HepG2 (cell line): ENCODE data around the gene TNNI2. TPM values are rescaled to one million over a fixed set of nuclear protein-coding genes. Genes with fewer than 3 reads are reported as not detected.

Source experiments
- ATF6 ChIP-seq: sonication (generic); formaldehyde crosslinking; conservative IDR thresholded peaks from 2 replicates; pipeline ENCODE4 v1.4.0; 2020; ENCODE audit warnings: missing genetic modification reagents
- BCL3 ChIP-seq: sonication (generic); formaldehyde crosslinking; IDR thresholded peaks from 2 replicates; pipeline ENCODE4 v1.5.1; 2020; ENCODE audit warnings: mild to moderate bottlenecking, missing genetic modification reagents, moderate library complexity
- BRD4 ChIP-seq: sonication (generic); formaldehyde crosslinking; IDR thresholded peaks from 2 replicates; pipeline ENCODE4 v1.4.0; 2020; ENCODE audit warnings: missing genetic modification reagents
- CSRNP1 ChIP-seq: sonication (generic); formaldehyde crosslinking; IDR thresholded peaks from 2 replicates; pipeline ENCODE4 v1.8.1; 2023; ENCODE audit warnings: mild to moderate bottlenecking, missing genetic modification reagents
- DMAP1 ChIP-seq: IDR thresholded peaks from 2 replicates; pipeline ENCODE4 v1.6.1; 2016
- ELF4 ChIP-seq: sonication (generic); formaldehyde crosslinking; IDR thresholded peaks from 2 replicates; pipeline ENCODE4 v1.5.0; 2020; ENCODE audit warnings: missing genetic modification reagents, mild to moderate bottlenecking, moderate library complexity, borderline replicate concordance
- GLI4 ChIP-seq: sonication (generic); formaldehyde crosslinking; IDR thresholded peaks from 2 replicates; pipeline ENCODE4 v1.5.1; 2020; ENCODE audit warnings: missing genetic modification reagents, mild to moderate bottlenecking, moderate library complexity, borderline replicate concordance
- PAWR ChIP-seq: sonication (generic); formaldehyde crosslinking; IDR thresholded peaks from 2 replicates; pipeline ENCODE4 v1.4.0; 2020; ENCODE audit warnings: missing genetic modification reagents, mild to moderate bottlenecking, borderline replicate concordance
- SNAPC2 ChIP-seq: sonication (generic); formaldehyde crosslinking; IDR thresholded peaks from 2 replicates; pipeline ENCODE4 v1.8.1; 2022; ENCODE audit warnings: mild to moderate bottlenecking, missing genetic modification reagents
- THAP7 ChIP-seq: sonication (generic); formaldehyde crosslinking; IDR thresholded peaks from 2 replicates; pipeline ENCODE4 v1.8.1; 2023; ENCODE audit warnings: mild to moderate bottlenecking, missing genetic modification reagents
- ZBTB46 ChIP-seq: sonication (generic); formaldehyde crosslinking; IDR thresholded peaks from 2 replicates; pipeline ENCODE4 v1.4.0; 2020; ENCODE audit warnings: mild to moderate bottlenecking, missing genetic modification reagents, borderline replicate concordance
- ZFP41 ChIP-seq: sonication (generic); formaldehyde crosslinking; IDR thresholded peaks from 2 replicates; pipeline ENCODE4 v1.4.0; 2020; ENCODE audit warnings: mild to moderate bottlenecking, missing genetic modification reagents, borderline replicate concordance
- ZMYM3 ChIP-seq: sonication (generic); formaldehyde crosslinking; IDR thresholded peaks from 2 replicates; pipeline ENCODE4 v1.5.1; 2020; ENCODE audit warnings: mild to moderate bottlenecking, missing genetic modification reagents
- ZNF513 ChIP-seq: sonication (generic); formaldehyde crosslinking; conservative IDR thresholded peaks from 2 replicates; pipeline ENCODE4 v1.5.0; 2020; ENCODE audit warnings: missing genetic modification reagents
- ZNF564 ChIP-seq: sonication (generic); formaldehyde crosslinking; IDR thresholded peaks from 2 replicates; pipeline ENCODE4 v1.8.1; 2023; ENCODE audit warnings: mild to moderate bottlenecking, missing genetic modification reagents
- ZNF580 ChIP-seq: IDR thresholded peaks from 2 replicates; pipeline ENCODE4 v1.6.1; 2016; ENCODE audit warnings: low read depth, borderline replicate concordance
- polyA plus RNA-seq, 8 experiments: library from polyadenylated mRNA; depleted of rRNA in 3 of 8; stranded (reverse) in 7 of 8; unstranded in 1 of 8; fragments of >200 nt; fragmentation: Illumina TruSeq in 4 of 8; extraction: Trizol in 4 of 8; gene quantifications; 2 replicates each; pipeline versions ENCODE4 v1.2.1 to v1.2.3, GENCODE V29; 2011 to 2016; ENCODE audit warnings: low read depth in 4 of 8, missing spikeins in 1 of 8, mixed read lengths in 1 of 8; ENCODE audit not compliant: insufficient read depth in 1 of 8
- total RNA-seq, 5 experiments: library from RNA; depleted of rRNA; stranded (reverse); fragments of >200 nt; fragmentation: Illumina TruSeq; extraction: Trizol; gene quantifications; 2 replicates each; pipeline ENCODE4 v1.2.3, GENCODE V29; 2016; ENCODE audit warnings: low read depth in 1 of 5

Gene TNNI2
- total and polyA plus RNA-seq, 2 of the 13 experiments (the other 11 are each of a cell fraction or from before 2014, with no cell fraction given) = 7.2 to 12.0 TPM

GRCh38 chr11:1842149-1843097 is 3.6 kb downstream of the TNNI2 start (continued):
- TF ChIP-seq ZNF513 (no peak), ZMYM3 (CRISPR knock-in tag) (peak; percentile 92), CSRNP1 (CRISPR knock-in tag) (peak; percentile 95), ATF6 (CRISPR knock-in tag) (no peak), BRD4 (CRISPR knock-in tag) (peak; percentile 98), ELF4 (CRISPR knock-in tag) (no peak), DMAP1 (CRISPR knock-in tag) (peak; percentile 57; the same call in 1 of the 2 replicates), PAWR (CRISPR knock-in tag) (no peak), BCL3 (CRISPR knock-in tag) (peak; percentile 95), ZNF564 (CRISPR knock-in tag) (peak; percentile 78; the same call in 1 of the 2 replicates), ZNF580 (CRISPR knock-in tag) (peak; percentile 21; the same call in 1 of the 2 replicates), ZBTB46 (CRISPR knock-in tag) (no peak), SNAPC2 (0 out of 2 replicates have a peak, but pooled peaks have one; percentile 43), ZFP41 (CRISPR knock-in tag) (no peak; the same call in 1 of the 2 replicates), THAP7 (CRISPR knock-in tag) (no peak), GLI4 (CRISPR knock-in tag) (peak; percentile 9; the same call in 1 of the 2 replicates)
